Colonic mucosa (tissue), 4 donors: Measurements from ENCODE around the gene PTGER1. TPM values are rescaled to one million over a fixed set of nuclear protein-coding genes. Genes with fewer than 3 reads are reported as not detected.

Source experiments
- DNase-seq: peaks from one replicate; pipeline ENCODE4 v3.0.0-alpha.2; 2020
- H3K27ac ChIP-seq: fragments of 200-600 bp; one replicate; pipeline ENCODE4 v1.8.0; 2021
- H3K27me3 ChIP-seq: fragments of 200-600 bp; one replicate; pipeline ENCODE4 v1.8.0; 2021
- H3K36me3 ChIP-seq: fragments of 200-600 bp; one replicate; pipeline ENCODE4 v1.8.0; 2021
- H3K4me1 ChIP-seq: fragments of 200-600 bp; one replicate; pipeline ENCODE4 v1.8.0; 2021; ENCODE audit warnings: mild to moderate bottlenecking
- H3K4me3 ChIP-seq: fragments of 200-600 bp; one replicate; pipeline ENCODE4 v1.8.0; 2021
- H3K9ac ChIP-seq, 2 donors: one replicate each; pipeline ENCODE4 v1.7.0; 2013; ENCODE audit warnings: control low read depth in 2 of 2, low read depth in 2 of 2, low read length in 2 of 2
- H3K9me3 ChIP-seq: fragments of 200-600 bp; one replicate; pipeline ENCODE4 v1.8.0; 2021
- CTCF ChIP-seq: fragments of 200-600 bp; IDR thresholded peaks from one replicate; pipeline ENCODE4 v1.8.0; 2022; ENCODE audit warnings: antibody characterized with exemption, mild to moderate bottlenecking
- intact Hi-C: fragments of 100-400 bp; cut with DNase I; formaldehyde crosslinking; loops from one replicate; pipeline ENCODE4 v1.14.1; 2022
- total RNA-seq, 2 donors: library from RNA; stranded (reverse); fragmentation: NEBNext Ultra II Directional in 1 of 2; extraction: Animal tissue kit (Norgen Biotek cat#: 25700) in 1 of 2; gene quantifications; one replicate each; pipeline ENCODE4 v1.2.1, GENCODE V29; 2021
- donor health status: healthy.
- donor health status: DM: no; HTN: no; CAD: no.
- donor health status: DM: no; HTN: no; CAD: no.

Gene PTGER1
- total RNA-seq, 2 donors from 2014 or later, result 0.35 to 0.72 TPM

DNA sequence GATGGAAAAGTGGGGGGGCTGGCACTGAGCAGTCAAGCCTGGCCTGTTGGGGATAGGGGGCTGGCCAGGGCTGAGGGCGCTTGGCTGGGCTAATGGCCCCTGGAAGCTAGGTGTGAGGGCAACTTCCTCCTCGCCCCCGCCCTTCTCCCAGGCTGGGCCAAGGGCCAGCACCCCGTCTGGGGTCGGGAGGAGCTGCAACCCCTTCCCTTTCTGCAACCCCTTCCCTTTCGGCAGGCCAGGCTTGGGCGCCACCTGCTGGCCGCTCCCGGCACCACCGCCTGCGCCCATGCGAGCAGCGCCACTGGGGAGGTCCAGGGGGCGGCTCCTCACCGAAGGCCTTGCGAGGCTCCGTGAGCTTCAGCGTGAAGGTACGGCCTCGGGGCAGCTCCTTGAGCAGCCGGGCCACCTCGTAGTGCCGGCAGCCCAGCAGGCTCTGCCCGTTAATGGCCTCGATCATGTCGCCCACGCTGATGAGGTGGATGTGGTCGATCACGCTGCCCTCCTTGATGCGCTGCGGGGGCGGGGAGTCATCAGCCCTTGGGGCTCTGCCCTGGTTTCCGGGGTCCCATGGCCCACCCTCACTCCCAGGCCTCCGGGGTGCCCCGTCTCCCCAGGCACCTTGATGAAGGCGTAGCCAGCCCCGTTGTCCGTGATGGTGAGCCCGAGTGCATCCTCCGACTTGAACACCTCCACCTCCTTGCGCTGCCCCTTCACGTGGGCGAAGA, 5.0 kb upstream of the PTGER1 start:
- Histone ChIP-seq H3K4me3 (no peak overlapping the region), H3K27ac (no peak overlapping the region), H3K36me3 (peaks cover 6% of the 10 kb centered on the region), H3K9me3 (no peaks in the 10 kb centered on the region), H3K4me1 (peaks cover under 1% of the 10 kb centered on the region), H3K9ac (no peak overlapping the region), H3K27me3 (peaks cover under 1% of the 10 kb centered on the region)
- DNase-seq, result no peak
- intact Hi-C loops, result loop anchor here (10.0 kb wide), 2 partner anchors 45 to 335 kb away; partner anchors contain the start of gene PKN1
- peak; percentile 84 for TF ChIP-seq CTCF

- intact Hi-C loops, result loop anchor here (10.0 kb wide), 1 partner anchor 335 kb away; no protein-coding TSS in a partner anchor
- H3K27me3 ChIP-seq, result peaks cover 8% of the 10 kb centered on the region
- peaks cover 2% of the 10 kb centered on the region for H3K4me1 ChIP-seq
- H3K27ac ChIP-seq, result no peak overlapping the region
- H3K9me3 ChIP-seq, result no peaks in the 10 kb centered on the region
- H3K4me3 ChIP-seq, result no peak overlapping the region
- no peak for DNase-seq
- no peak for TF ChIP-seq CTCF
- no peak overlapping the region for H3K9ac ChIP-seq
- peaks cover 6% of the 10 kb centered on the region for H3K36me3 ChIP-seq
Measured at GRCh38 chr19:14479309-14479974, 4.3 kb upstream of the PTGER1 start.

- intact Hi-C loops, result loop anchor here (10.0 kb wide), 1 partner anchor 333 kb away; no protein-coding TSS in a partner anchor
- Histone ChIP-seq H3K27me3 (peaks cover 18% of the 10 kb centered on the region), H3K27ac (no peak overlapping the region), H3K9me3 (no peaks in the 10 kb centered on the region), H3K4me3 (no peak overlapping the region), H3K4me1 (peaks cover 2% of the 10 kb centered on the region), H3K36me3 (peaks cover 6% of the 10 kb centered on the region), H3K9ac (no peak overlapping the region)
- TF ChIP-seq CTCF, result no peak
- no peak for DNase-seq
Measured at GRCh38 chr19:14478113-14478545, 3.0 kb upstream of the PTGER1 start.

DNA sequence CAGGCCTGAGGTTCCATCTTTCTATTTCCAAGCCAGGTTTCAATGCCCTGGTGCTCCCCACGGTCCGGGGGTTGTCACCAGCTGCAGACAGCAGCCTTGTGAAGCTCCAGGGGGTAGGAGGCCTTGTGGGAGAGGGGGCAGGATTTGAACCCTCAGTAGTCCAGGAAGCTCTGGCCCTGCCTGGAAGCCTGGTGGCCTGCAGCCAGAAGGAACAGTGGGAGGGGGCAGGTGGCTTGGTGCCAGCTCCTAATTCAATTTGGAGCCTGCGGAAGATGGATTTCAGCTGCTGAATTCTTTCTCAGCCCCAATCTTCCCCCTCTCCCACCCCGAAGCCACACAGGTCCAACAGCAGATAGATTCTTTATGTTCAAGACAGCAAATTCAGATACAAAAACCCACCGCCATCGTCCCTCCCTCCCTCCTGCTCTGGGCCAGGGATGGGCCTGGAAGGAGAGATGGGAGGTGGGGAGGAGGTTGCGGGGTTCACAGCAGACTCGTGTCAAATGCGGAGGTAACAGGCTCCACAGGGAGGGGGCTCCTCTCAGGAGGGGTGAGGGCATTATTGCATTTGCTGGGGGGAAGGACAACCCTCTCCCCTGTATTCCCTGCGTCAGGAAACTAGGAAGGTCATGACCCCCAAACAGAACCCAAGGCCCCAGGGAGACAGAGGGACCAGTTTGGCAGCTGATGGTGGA, 2.4 kb upstream of the PTGER1 start:
- intact Hi-C loops, result loop anchor here (10.0 kb wide), 1 partner anchor 333 kb away; no protein-coding TSS in a partner anchor
- H3K27me3 ChIP-seq, result peaks cover 23% of the 10 kb centered on the region
- no peaks in the 10 kb centered on the region for H3K9me3 ChIP-seq
- no peak for TF ChIP-seq CTCF
- peaks cover 6% of the 10 kb centered on the region for H3K36me3 ChIP-seq
- no peak overlapping the region for H3K4me3 ChIP-seq
- H3K4me1 ChIP-seq, result peaks cover 3% of the 10 kb centered on the region
- no peak overlapping the region for H3K27ac ChIP-seq
- H3K9ac ChIP-seq, result peak overlapping the region in 1 of 2 donors; percentile 12
- DNase-seq, result no peak

GRCh38 chr19:14476673-14477401, 1.7 kb upstream of the PTGER1 start:
- no peak for TF ChIP-seq CTCF
- Histone ChIP-seq H3K4me3 (no peak overlapping the region), H3K27me3 (peaks cover 27% of the 10 kb centered on the region), H3K27ac (no peak overlapping the region), H3K36me3 (peaks cover 6% of the 10 kb centered on the region), H3K9me3 (no peaks in the 10 kb centered on the region), H3K9ac (no peak overlapping the region), H3K4me1 (peaks cover 9% of the 10 kb centered on the region)
- intact Hi-C loops, result loop anchor here (10.0 kb wide), 1 partner anchor 332 kb away; no protein-coding TSS in a partner anchor
- peak; percentile 60 for DNase-seq
